Suprapubic skin (tissue), 3 donors: ENCODE data around the gene INPP5E.

ENCODE experiments used
- CTCF ChIP-seq, 2 donors: fragments of 200-600 bp in 1 of 2; fragments of 450-650 bp in 1 of 2; sonication (generic) in 1 of 2; IDR thresholded peaks; one replicate each; pipeline ENCODE4 v1.5.1; 2016 to 2019; ENCODE audit warnings: antibody characterized with exemption in 2 of 2, mild to moderate bottlenecking in 1 of 2, moderate library complexity in 1 of 2
- POLR2AphosphoS5 ChIP-seq, 3 donors: sonication (generic); formaldehyde crosslinking; IDR thresholded peaks; one replicate each; pipeline ENCODE4 v1.6.1; 2017; ENCODE audit warnings: antibody characterized with exemption in 3 of 3

GRCh38 chr9:136395345-136396218 is 44.1 kb downstream of the INPP5E start:
- TF ChIP-seq CTCF (IDR thresholded peaks at IDR 0.05), result no peak
- no peak for TF ChIP-seq POLR2AphosphoS5 (IDR thresholded peaks at IDR 0.05)
